AG04450 (cell line): ENCODE results near the gene SEC63. TPM values are rescaled to one million over a fixed set of nuclear protein-coding genes. Genes with fewer than 3 reads are reported as not detected.
"Not testable (repeated sequence)": the region's sequence is repeated elsewhere in the genome, so short reads cannot be mapped to it uniquely, and the experiment has no call there.

Experiments used
- CTCF ChIA-PET: fragments of 300-600, 350-600 bp; formaldehyde crosslinking; extraction: SDS; loops from one replicate; lab custom pipeline; 2022; ENCODE audit warnings: antibody characterized with exemption, inconsistent platforms; lab: Charles Lee
- POLR2A ChIA-PET: fragments of 350-600 bp; formaldehyde crosslinking; extraction: SDS; loops from one replicate; lab custom pipeline; 2021; ENCODE audit warnings: antibody characterized with exemption, inconsistent platforms; lab: Yijun Ruan, JAX
- DNase-seq: peaks from one replicate; pipeline ENCODE4 v3.0.0-alpha.2; 2011; ENCODE audit warnings: low read depth, low spot score
- H3K27ac ChIP-seq: one replicate; pipeline ENCODE4 v1.5.1; 2012; ENCODE audit warnings: low read depth, low read length, control low read depth
- H3K27me3 ChIP-seq: one replicate; pipeline ENCODE4 v1.6.0; 2012; ENCODE audit warnings: low read length; ENCODE audit not compliant: control insufficient read depth, insufficient read depth
- H3K4me3 ChIP-seq: 2 replicates; pipeline ENCODE4 v1.5.1; 2011; ENCODE audit warnings: mild to moderate bottlenecking, low read depth, low read length, control low read depth
- H3K9me3 ChIP-seq: 2 replicates; pipeline ENCODE4 v1.5.1; 2012; ENCODE audit warnings: low read length; ENCODE audit not compliant: control insufficient read depth, insufficient read depth
- polyA plus RNA-seq: library from polyadenylated mRNA; depleted of rRNA; stranded (reverse); fragments of >200 nt; gene quantifications from 2 replicates; pipeline ENCODE4 v1.2.3, GENCODE V29; 2011
- TF ChIP-seq, protein P1 (sequence below): IDR thresholded peaks from 2 replicates; pipeline ENCODE4 v1.5.1; 2011; ENCODE audit warnings: low read depth, low read length, control low read depth, inconsistent platforms

Gene SEC63
- polyA plus RNA-seq, 1 experiment, result 90.9 TPM

- CTCF ChIA-PET, result interaction anchor here (0.6 kb wide), 1 partner anchor 47 kb away, joined by 5 read pairs; no protein-coding TSS in a partner anchor
Measured at GRCh38 chr6:107894809-107895396, 63.1 kb downstream of the SEC63 start.

GRCh38 chr6:107890431-107890830, 67.6 kb downstream of the SEC63 start:
- H3K9me3 ChIP-seq, POLR2A ChIA-PET, CTCF ChIA-PET, DNase-seq, H3K27ac ChIP-seq, H3K4me3 ChIP-seq, H3K27me3 ChIP-seq: not testable (repeated sequence)

More at GRCh38 chr6:107894809-107895396, 63.1 kb downstream of the SEC63 start:
- Histone ChIP-seq H3K27ac (no peak overlapping the region), H3K4me3 (no peak overlapping the region), H3K27me3 (no peaks in the 10 kb centered on the region), H3K9me3 (no peaks in the 10 kb centered on the region)
- POLR2A ChIA-PET, result no interaction called here
- TF ChIP-seq, protein P1, sequence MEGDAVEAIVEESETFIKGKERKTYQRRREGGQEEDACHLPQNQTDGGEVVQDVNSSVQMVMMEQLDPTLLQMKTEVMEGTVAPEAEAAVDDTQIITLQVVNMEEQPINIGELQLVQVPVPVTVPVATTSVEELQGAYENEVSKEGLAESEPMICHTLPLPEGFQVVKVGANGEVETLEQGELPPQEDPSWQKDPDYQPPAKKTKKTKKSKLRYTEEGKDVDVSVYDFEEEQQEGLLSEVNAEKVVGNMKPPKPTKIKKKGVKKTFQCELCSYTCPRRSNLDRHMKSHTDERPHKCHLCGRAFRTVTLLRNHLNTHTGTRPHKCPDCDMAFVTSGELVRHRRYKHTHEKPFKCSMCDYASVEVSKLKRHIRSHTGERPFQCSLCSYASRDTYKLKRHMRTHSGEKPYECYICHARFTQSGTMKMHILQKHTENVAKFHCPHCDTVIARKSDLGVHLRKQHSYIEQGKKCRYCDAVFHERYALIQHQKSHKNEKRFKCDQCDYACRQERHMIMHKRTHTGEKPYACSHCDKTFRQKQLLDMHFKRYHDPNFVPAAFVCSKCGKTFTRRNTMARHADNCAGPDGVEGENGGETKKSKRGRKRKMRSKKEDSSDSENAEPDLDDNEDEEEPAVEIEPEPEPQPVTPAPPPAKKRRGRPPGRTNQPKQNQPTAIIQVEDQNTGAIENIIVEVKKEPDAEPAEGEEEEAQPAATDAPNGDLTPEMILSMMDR, result no peak
- DNase-seq, result no peak

DNA sequence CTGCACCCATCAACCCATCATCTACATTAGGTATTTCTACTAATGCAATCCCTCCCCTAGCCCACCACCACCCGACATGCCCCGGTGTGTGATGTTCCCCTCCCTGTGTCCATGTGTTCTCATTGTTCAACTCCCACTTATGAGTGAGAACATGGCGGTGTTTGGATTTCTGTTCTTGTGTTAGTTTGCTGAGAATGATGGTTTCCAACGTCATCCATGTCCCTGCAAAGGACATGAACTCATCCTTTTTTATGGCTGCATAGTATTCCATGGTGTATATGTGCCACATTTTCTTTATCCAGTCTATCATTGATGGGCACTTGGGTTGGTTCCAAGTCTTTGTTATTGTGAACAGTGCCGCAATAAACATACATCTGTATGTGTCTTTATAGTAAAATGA, 72.1 kb downstream of the SEC63 start:
- H3K9me3 ChIP-seq, POLR2A ChIA-PET, H3K27ac ChIP-seq, H3K27me3 ChIP-seq, H3K4me3 ChIP-seq, DNase-seq: not testable (repeated sequence)
- CTCF ChIA-PET, result interaction anchor here (1.0 kb wide), 1 partner anchor 19 kb away, joined by 5 read pairs; no protein-coding TSS in a partner anchor

DNA sequence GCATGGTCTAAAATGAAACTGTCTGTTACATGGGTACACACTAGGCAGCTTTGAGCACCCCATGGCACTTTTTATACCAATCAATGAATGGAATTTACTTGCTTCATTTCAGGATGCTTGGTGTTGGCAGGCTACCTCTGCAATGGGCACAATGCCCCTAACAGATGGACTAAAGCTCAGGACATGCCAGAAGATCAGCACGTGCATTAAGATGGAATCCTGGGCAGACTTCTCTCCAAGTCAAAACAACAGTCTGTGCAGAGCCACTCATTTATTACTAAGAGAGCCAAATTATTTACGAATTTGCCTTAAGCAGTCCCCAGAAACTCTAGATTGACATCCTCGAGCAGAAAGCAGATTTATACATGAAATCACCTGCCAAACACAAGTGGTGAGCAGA, 78.1 kb downstream of the SEC63 start:
- H3K27me3 ChIP-seq, result no peaks in the 10 kb centered on the region
- POLR2A ChIA-PET, result no interaction called here
- CTCF ChIA-PET, result interaction anchor here (1.0 kb wide), 1 partner anchor 13 kb away, joined by 3 read pairs; no protein-coding TSS in a partner anchor
- H3K9me3 ChIP-seq, result no peaks in the 10 kb centered on the region
- no peak overlapping the region for H3K27ac ChIP-seq
- no peak overlapping the region for H3K4me3 ChIP-seq
- no peak for DNase-seq
- TF ChIP-seq, protein P1, result no peak

- H3K4me3 ChIP-seq, result no peak overlapping the region
- H3K27ac ChIP-seq, result no peak overlapping the region
- no peaks in the 10 kb centered on the region for H3K9me3 ChIP-seq
- no peak for DNase-seq
- no peaks in the 10 kb centered on the region for H3K27me3 ChIP-seq
- POLR2A ChIA-PET, result no interaction called here
- CTCF ChIA-PET, result no interaction called here
- TF ChIP-seq, protein P1, result no peak
Measured at GRCh38 chr6:107877968-107878367, 80.0 kb downstream of the SEC63 start.

- no peaks in the 10 kb centered on the region for H3K27me3 ChIP-seq
- TF ChIP-seq, protein P1, result no peak
- CTCF ChIA-PET, result interaction anchor here (2.9 kb wide), 1 partner anchor 24 kb away, joined by 8 read pairs; no protein-coding TSS in a partner anchor
- POLR2A ChIA-PET, result no interaction called here
- no peaks in the 10 kb centered on the region for H3K9me3 ChIP-seq
- H3K4me3 ChIP-seq, result no peak overlapping the region
- H3K27ac ChIP-seq, result no peak overlapping the region
- no peak for DNase-seq
Measured at GRCh38 chr6:107871976-107872375, 86.0 kb downstream of the SEC63 start.

DNA sequence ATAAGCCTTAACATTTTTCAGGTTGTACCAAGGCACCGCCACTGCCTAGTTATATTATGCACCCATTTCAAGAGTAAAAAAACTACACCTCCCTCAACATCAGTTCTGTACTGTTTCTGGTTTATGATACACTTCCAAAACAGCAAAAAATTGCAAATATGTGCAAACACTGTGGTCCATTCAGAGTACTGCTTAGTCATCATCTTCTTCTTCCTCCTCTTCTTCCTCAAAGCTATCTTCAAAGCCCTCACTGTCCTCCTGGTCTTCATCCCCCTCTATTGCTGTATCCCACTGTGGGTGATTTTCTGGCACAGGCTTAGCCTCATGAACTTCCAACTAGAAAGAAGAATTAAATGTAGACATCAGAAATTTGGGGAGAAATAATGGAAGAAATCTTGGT, 86.5 kb downstream of the SEC63 start:
- DNase-seq, H3K9me3 ChIP-seq, H3K27ac ChIP-seq, POLR2A ChIA-PET, H3K27me3 ChIP-seq, H3K4me3 ChIP-seq: not testable (repeated sequence)
- CTCF ChIA-PET, result interaction anchor here (2.9 kb wide), 1 partner anchor 23 kb away, joined by 8 read pairs; no protein-coding TSS in a partner anchor
